ENCODE results near the gene ATP8B1. TPM values are rescaled to one million over a fixed set of nuclear protein-coding genes. Genes with fewer than 3 reads are reported as not detected.
"Not testable (repeated sequence)": the region's sequence is repeated elsewhere in the genome, so short reads cannot be mapped to it uniquely, and the experiment has no call there.

The ATP8B1 gene
- 10 to 100 TPM in 1 of 8 experiments, 1 to 10 TPM in 2, under 1 TPM in 5; under 0.01 to 16.7 (median 0.81) TPM for total RNA-seq

DNA sequence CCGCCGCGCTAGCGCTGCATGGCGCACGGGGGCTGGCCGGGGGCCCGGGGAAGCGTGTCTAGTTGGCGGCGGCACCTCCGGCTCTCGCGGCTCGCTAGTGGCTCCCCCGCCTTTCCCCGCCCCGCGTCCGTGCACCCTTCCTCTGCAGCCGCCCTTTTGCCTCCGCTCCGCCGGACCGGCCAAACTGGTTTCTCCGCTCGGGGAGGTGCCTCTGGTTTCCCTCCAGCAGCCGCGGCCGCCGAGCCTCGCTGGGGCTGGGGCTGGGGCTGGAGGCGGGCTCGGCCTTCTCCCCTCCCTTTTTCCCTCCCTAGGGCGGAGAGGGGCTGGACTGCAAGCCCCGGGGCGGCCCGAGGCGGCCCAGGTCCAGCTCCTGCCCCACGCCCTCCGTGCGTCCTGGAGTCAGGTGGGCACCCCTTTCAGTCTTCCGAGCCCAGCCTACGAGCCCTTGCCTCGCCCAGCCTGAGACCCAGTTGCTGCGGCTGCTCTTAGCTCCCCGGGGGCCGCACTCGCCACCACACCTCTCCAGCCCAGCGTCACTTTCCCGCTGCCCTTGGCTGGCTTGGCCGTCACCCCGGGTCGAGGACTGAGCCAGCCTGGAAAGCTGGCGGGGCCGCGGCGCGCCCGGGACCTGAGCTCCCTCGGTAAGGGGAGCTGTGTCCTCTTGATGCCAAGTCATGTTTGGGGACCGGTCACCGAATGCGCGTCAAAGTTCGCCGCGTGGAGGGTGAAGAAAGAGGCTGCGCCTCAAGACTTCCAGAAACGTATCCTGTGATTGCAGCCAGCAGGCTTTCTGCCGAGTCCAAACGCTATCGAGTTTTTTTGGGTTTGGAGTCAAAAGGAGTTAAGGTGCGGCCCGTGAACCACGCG, at the start of gene ATP8B1:
Gene ATP8B1, minus strand, starts transcription at position 213 of the 867 bp plus-strand sequence. CDS start 71,508 bp downstream, outside the sequence.
- in situ Hi-C loops (cut with MboI; ENCODE audit: low pct_unique_long_range_greater_than_20kb in 2 of 9, low sequenced_read_pairs in 9 of 9, unreplicated experiment in 9 of 9), result no loop called here
- 0 to 33% (median 2%) methylated on average over 1 to 15 of the region's 77 CpGs; no CpG with 5 or more reads in 4 of the 10 experiments for WGBS, 10 experiments
- H3K4me1 ChIP-seq (replicated peaks in 1 of 2), result peaks cover 15% of the 10 kb centered on the region in 2 donors
- peak within 1 kb of the TSS; percentile 33 to 39 (median 37) for H3K4me3 ChIP-seq
- no peak within 1 kb of the TSS for H3K27ac ChIP-seq
- ATAC-seq (replicated peaks in 6 of 8), result peak; percentile 72 to 86 (median 80)

GRCh38 chr18:57850063-57850462, 46.9 kb upstream of the ATP8B1 start:
- no peak overlapping the region for H3K4me3 ChIP-seq
- WGBS, 10 experiments, result 0 to 94% (median 73%) methylated on average over 1 to 3 of the region's 3 CpGs; no CpG with 5 or more reads in 1 of the 10 experiments
- H3K27ac ChIP-seq, result no peak overlapping the region

GRCh38 chr18:57848374-57848773, 45.3 kb upstream of the ATP8B1 start:
- in situ Hi-C loops (cut with MboI; ENCODE audit: low pct_unique_long_range_greater_than_20kb in 2 of 9, low sequenced_read_pairs in 9 of 9, unreplicated experiment in 9 of 9); H3K4me3 ChIP-seq; H3K4me1 ChIP-seq (replicated peaks in 1 of 2); H3K27ac ChIP-seq; ATAC-seq (replicated peaks in 6 of 8): not testable (repeated sequence)
- 11 to 100% (median 100%) methylated on average over 1 of the region's 1 CpG; no CpG with 5 or more reads in 1 of the 10 experiments for WGBS, 10 experiments

More at GRCh38 chr18:57850063-57850462, 46.9 kb upstream of the ATP8B1 start:
- ATAC-seq (replicated peaks in 6 of 8), result no peak
- H3K4me1 ChIP-seq (replicated peaks in 1 of 2), result no peaks in the 10 kb centered on the region
- in situ Hi-C loops (cut with MboI; ENCODE audit: low pct_unique_long_range_greater_than_20kb in 2 of 9, low sequenced_read_pairs in 9 of 9, unreplicated experiment in 9 of 9), result loop anchor here in 1 of 9 experiments (25.0 kb wide), 1 partner anchor 213 kb away; no protein-coding TSS in a partner anchor

GRCh38 chr18:57847431-57847830, 44.3 kb upstream of the ATP8B1 start:
- WGBS, 10 experiments, result 58 to 100% (median 94%) methylated on average over 1 to 2 of the region's 2 CpGs
- H3K4me3 ChIP-seq; H3K4me1 ChIP-seq (replicated peaks in 1 of 2); in situ Hi-C loops (cut with MboI; ENCODE audit: low pct_unique_long_range_greater_than_20kb in 2 of 9, low sequenced_read_pairs in 9 of 9, unreplicated experiment in 9 of 9); H3K27ac ChIP-seq; ATAC-seq (replicated peaks in 6 of 8): not testable (repeated sequence)

DNA sequence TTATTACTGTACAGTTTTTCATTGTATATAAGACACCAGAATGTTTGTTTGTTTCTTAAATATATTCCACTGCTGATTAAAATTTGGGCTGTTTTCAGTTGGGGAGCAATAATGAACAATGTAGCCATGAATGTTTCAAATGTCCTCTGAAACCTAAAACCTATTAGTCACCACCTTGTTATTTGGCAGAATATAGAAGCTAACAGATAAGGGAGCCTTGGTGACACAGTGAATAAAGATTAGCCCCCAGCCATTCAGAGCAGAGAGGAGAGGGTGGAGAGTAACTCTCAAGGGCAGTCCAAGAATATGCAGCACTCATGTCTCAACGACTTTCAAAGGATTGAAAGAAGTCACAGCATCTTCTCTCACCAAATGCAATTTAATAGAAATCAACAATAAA, 43.1 kb upstream of the ATP8B1 start:
- ATAC-seq (replicated peaks in 6 of 8), result peak in 4 of 8 experiments; percentile 22 to 100 (median 68)
- peaks cover 0 to 6% of the 10 kb centered on the region in 2 donors for H3K4me1 ChIP-seq (replicated peaks in 1 of 2)
- no peak overlapping the region for H3K4me3 ChIP-seq
- 0 to 67% (median 17%) methylated on average over 1 of the region's 1 CpG; no CpG with 5 or more reads in 3 of the 10 experiments for WGBS, 10 experiments
- in situ Hi-C loops (cut with MboI; ENCODE audit: low pct_unique_long_range_greater_than_20kb in 2 of 9, low sequenced_read_pairs in 9 of 9, unreplicated experiment in 9 of 9), result no loop called here
- H3K27ac ChIP-seq, result no peak overlapping the region

GRCh38 chr18:57845605-57846074, 42.5 kb upstream of the ATP8B1 start:
- no peak overlapping the region for H3K27ac ChIP-seq
- in situ Hi-C loops (cut with MboI; ENCODE audit: low pct_unique_long_range_greater_than_20kb in 2 of 9, low sequenced_read_pairs in 9 of 9, unreplicated experiment in 9 of 9), result no loop called here
- 20 to 100% (median 88%) methylated on average over 1 to 3 of the region's 3 CpGs; no CpG with 5 or more reads in 2 of the 10 experiments for WGBS, 10 experiments
- H3K4me3 ChIP-seq, result no peak overlapping the region
- no peak for ATAC-seq (replicated peaks in 6 of 8)
- peaks cover 0 to 6% of the 10 kb centered on the region in 2 donors for H3K4me1 ChIP-seq (replicated peaks in 1 of 2)

DNA sequence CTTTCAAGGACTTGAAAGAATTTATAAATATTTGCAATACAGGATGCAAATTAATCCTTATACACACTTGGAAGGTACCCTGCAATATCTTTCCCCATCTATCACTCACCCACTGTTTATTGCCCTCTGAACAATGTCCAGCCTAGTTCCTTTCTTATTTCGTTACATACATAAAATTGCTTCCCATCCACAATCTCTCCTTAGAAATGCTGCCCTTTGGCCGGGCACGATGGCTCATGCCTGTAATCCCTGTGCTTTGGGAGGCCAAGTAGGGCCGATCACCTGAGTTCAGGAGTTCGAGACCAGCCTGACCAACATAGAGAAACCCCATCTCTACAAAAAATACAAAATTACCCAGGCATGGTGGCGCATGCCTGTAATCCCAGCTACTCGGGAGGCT, 41.2 kb upstream of the ATP8B1 start:
- H3K4me3 ChIP-seq, result no peak overlapping the region
- H3K4me1 ChIP-seq (replicated peaks in 1 of 2), result peaks cover 0 to 6% of the 10 kb centered on the region in 2 donors
- H3K27ac ChIP-seq, result no peak overlapping the region
- WGBS, 10 experiments, result 74 to 100% (median 94%) methylated on average over 1 to 5 of the region's 7 CpGs; no CpG with 5 or more reads in 2 of the 10 experiments
- no peak for ATAC-seq (replicated peaks in 6 of 8)
- in situ Hi-C loops (cut with MboI; ENCODE audit: low pct_unique_long_range_greater_than_20kb in 2 of 9, low sequenced_read_pairs in 9 of 9, unreplicated experiment in 9 of 9), result no loop called here

DNA sequence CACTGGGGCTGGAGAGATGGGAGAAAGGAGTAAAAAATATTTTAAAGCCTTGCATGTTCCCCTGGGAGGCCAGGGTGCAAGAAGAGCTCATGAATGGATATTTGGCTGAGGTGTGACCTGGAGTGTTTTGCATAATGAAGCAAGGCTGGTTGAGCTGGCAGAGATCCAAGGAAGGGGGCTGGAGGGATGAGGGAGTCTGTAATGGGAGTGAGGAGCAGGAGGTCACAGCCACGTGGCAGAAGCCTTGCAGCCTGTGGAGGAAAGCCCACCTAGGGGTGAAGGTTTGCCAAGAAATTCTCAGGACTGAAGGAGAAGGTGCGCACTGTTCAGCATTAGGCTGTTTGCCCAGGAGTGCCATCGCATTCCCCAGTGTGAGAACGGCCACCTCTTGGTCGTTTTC, 40.3 kb upstream of the ATP8B1 start:
- WGBS, 10 experiments, result 53 to 100% (median 77%) methylated on average over 1 to 5 of the region's 5 CpGs; no CpG with 5 or more reads in 3 of the 10 experiments
- peak in 1 of 8 experiments; percentile 50 for ATAC-seq (replicated peaks in 6 of 8)
- in situ Hi-C loops (cut with MboI; ENCODE audit: low pct_unique_long_range_greater_than_20kb in 2 of 9, low sequenced_read_pairs in 9 of 9, unreplicated experiment in 9 of 9), result no loop called here
- Histone ChIP-seq H3K4me1 (replicated peaks in 1 of 2) (peaks cover 0 to 6% of the 10 kb centered on the region in 2 donors), H3K27ac (no peak overlapping the region), H3K4me3 (no peak overlapping the region)

DNA sequence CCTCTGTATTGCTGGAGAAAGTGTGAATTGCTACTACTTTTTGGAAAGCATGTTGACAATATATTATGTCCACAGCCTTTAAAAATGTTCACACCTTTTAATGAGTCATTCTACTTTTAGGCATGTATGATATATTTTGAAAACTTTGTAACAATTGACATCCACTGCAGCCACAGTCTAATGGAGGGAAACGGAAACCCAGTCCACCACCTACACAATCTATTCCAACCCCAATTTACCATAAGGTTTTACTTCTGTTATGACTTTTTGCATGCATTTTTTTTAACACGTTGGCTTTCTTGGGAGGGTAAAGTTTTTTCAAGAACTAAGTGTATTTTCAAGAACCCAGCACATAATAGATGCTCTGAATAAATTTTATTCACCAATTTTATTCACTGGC, 38.5 kb upstream of the ATP8B1 start:
- in situ Hi-C loops (cut with MboI; ENCODE audit: low pct_unique_long_range_greater_than_20kb in 2 of 9, low sequenced_read_pairs in 9 of 9, unreplicated experiment in 9 of 9), result no loop called here
- WGBS, 10 experiments, result 20 to 100% (median 58%) methylated on average over 1 to 2 of the region's 2 CpGs
- ATAC-seq (replicated peaks in 6 of 8), result no peak
- Histone ChIP-seq H3K4me3 (no peak overlapping the region), H3K4me1 (replicated peaks in 1 of 2) (peaks cover 0 to 6% of the 10 kb centered on the region in 2 donors), H3K27ac (no peak overlapping the region)

- H3K27ac ChIP-seq, result no peak overlapping the region
- WGBS, 10 experiments, result 8 to 100% (median 74%) methylated on average over 1 to 6 of the region's 6 CpGs
- ATAC-seq (replicated peaks in 6 of 8), result peak in 1 of 8 experiments; percentile 32
- in situ Hi-C loops (cut with MboI; ENCODE audit: low pct_unique_long_range_greater_than_20kb in 2 of 9, low sequenced_read_pairs in 9 of 9, unreplicated experiment in 9 of 9), result no loop called here
- H3K4me3 ChIP-seq, result no peak overlapping the region
- H3K4me1 ChIP-seq (replicated peaks in 1 of 2), result peaks cover 0 to 6% of the 10 kb centered on the region in 2 donors
Observed at GRCh38 chr18:57839942-57840381, 36.8 kb upstream of the ATP8B1 start.

GRCh38 chr18:57837917-57838548, 34.9 kb upstream of the ATP8B1 start:
- Histone ChIP-seq H3K4me1 (replicated peaks in 1 of 2) (peaks cover 0 to under 1% of the 10 kb centered on the region in 2 donors), H3K27ac (no peak overlapping the region), H3K4me3 (no peak overlapping the region)
- no peak for ATAC-seq (replicated peaks in 6 of 8)
- 80 to 100% (median 88%) methylated on average over 1 to 10 of the region's 12 CpGs for WGBS, 10 experiments
- in situ Hi-C loops (cut with MboI; ENCODE audit: low pct_unique_long_range_greater_than_20kb in 2 of 9, low sequenced_read_pairs in 9 of 9, unreplicated experiment in 9 of 9), result no loop called here

DNA sequence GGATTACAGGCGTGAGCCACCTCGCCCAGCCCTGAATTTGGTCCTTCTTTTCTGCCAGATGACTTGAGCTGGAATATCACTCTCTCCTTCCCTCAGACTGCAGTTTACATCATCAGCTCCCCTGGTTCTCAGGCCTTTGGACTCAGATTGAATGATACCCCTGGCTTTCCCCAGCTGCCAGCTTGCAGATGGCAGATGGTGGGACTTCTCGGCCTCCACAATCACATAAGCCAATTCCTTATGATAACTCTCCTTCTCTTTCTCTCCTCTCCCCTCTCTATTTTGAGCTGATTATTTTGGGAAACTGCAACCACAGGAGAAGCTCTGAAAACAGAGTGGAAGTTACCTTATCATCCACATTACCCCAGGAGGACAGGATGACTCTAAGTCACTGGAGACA, 33.4 kb upstream of the ATP8B1 start:
- no peak for ATAC-seq (replicated peaks in 6 of 8)
- in situ Hi-C loops (cut with MboI; ENCODE audit: low pct_unique_long_range_greater_than_20kb in 2 of 9, low sequenced_read_pairs in 9 of 9, unreplicated experiment in 9 of 9), result no loop called here
- WGBS, 10 experiments, result 80 to 100% (median 100%) methylated on average over 1 of the region's 3 CpGs; no CpG with 5 or more reads in 7 of the 10 experiments
- Histone ChIP-seq H3K4me3 (no peak overlapping the region), H3K27ac (no peak overlapping the region), H3K4me1 (replicated peaks in 1 of 2) (no peaks in the 10 kb centered on the region)

DNA sequence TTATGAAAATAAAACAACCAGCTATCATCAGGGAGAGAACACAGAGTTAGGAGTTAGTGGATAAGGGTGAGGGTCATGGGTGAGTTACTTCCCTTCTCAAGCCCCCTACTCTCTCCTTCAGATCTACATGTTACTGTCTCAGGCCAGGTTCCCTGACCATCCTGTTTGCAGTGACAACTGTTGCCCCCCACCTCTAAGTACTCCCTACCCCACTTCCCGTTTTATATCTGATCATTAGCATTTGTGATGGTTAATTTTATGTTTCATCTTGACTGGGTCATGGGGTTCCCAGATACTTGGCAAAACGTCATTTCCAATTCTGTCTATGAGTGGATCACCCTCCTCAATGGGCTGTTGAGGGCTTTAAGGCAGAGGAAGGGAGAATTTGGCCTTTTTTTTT, 32.8 kb upstream of the ATP8B1 start:
- in situ Hi-C loops (cut with MboI; ENCODE audit: low pct_unique_long_range_greater_than_20kb in 2 of 9, low sequenced_read_pairs in 9 of 9, unreplicated experiment in 9 of 9), result no loop called here
- H3K4me1 ChIP-seq (replicated peaks in 1 of 2), result no peaks in the 10 kb centered on the region
- H3K27ac ChIP-seq, result no peak overlapping the region
- 20 to 100% (median 100%) methylated on average over 1 to 2 of the region's 2 CpGs; no CpG with 5 or more reads in 5 of the 10 experiments for WGBS, 10 experiments
- no peak overlapping the region for H3K4me3 ChIP-seq
- ATAC-seq (replicated peaks in 6 of 8), result no peak

All from motor neuron (in vitro differentiated cells).